ENCODE results near the gene UGT1A7. TPM values are rescaled to one million over a fixed set of nuclear protein-coding genes. Genes with fewer than 3 reads are reported as not detected.
A peak's percentile ranks its signal among the peaks of the same experiment; 100 is the strongest.

UGT1A7 gene
- total RNA-seq, 2 experiments from 2014 or later: not detected

DNA sequence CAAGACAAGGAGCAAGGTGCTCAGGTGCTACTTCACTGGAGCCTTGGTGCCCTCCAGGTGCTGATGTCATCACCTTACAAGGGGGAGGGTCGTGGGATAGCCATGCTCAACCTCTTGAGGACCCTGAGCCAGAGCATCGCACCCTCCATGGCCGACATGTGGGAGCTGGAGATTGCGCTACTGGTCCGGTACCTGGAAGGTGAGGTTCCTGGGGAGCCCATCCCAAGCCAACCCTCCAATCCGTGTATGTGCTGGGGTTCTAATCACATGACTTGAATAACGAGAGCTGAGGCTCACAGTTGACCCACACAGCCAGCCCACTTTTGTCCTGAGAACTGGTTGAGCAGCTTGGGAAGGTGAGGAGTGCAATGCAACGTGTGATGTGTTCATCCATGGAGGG lies 122.3 kb downstream of the UGT1A7 start:
- TF ChIP-seq, protein P1, sequence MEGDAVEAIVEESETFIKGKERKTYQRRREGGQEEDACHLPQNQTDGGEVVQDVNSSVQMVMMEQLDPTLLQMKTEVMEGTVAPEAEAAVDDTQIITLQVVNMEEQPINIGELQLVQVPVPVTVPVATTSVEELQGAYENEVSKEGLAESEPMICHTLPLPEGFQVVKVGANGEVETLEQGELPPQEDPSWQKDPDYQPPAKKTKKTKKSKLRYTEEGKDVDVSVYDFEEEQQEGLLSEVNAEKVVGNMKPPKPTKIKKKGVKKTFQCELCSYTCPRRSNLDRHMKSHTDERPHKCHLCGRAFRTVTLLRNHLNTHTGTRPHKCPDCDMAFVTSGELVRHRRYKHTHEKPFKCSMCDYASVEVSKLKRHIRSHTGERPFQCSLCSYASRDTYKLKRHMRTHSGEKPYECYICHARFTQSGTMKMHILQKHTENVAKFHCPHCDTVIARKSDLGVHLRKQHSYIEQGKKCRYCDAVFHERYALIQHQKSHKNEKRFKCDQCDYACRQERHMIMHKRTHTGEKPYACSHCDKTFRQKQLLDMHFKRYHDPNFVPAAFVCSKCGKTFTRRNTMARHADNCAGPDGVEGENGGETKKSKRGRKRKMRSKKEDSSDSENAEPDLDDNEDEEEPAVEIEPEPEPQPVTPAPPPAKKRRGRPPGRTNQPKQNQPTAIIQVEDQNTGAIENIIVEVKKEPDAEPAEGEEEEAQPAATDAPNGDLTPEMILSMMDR (IDR thresholded peaks at IDR 0.05): no peak
- Mint-ChIP-seq H3K27me3 (peaks cover 15% of the 10 kb centered on the region), H3K4me1 (ENCODE audit: low read depth) (no peaks in the 10 kb centered on the region), H3K27ac (no peak overlapping the region), H3K36me3 (ENCODE audit: low read depth) (no peaks in the 10 kb centered on the region), H3K9me3 (peaks cover 4% of the 10 kb centered on the region), H3K4me3 (no peak overlapping the region)
- Histone ChIP-seq H3K27me3 (ENCODE audit: control insufficient read depth in 1 of 2, insufficient read depth in 2 of 2, low read length in 2 of 2) (peaks cover 3 to 12% of the 10 kb centered on the region in 2 experiments), H3K27ac (ENCODE audit: low read depth in 1 of 2, low read length in 2 of 2) (no peak overlapping the region), H3K4me3 (ENCODE audit: low read length) (no peak overlapping the region), H3K36me3 (ENCODE audit: insufficient read depth, low read length) (no peaks in the 10 kb centered on the region), H3K9me3 (ENCODE audit: control insufficient read depth in 1 of 2, insufficient read depth in 1 of 2, low read length in 2 of 2) (no peaks in the 10 kb centered on the region), H3K4me1 (ENCODE audit: insufficient read depth, low read length) (no peaks in the 10 kb centered on the region)
- ChIA-PET POLR2A (no interaction called here), CTCF (no interaction called here)
- DNase-seq (no peak), ATAC-seq (ENCODE audit: poor library complexity) (no peak)
- intact Hi-C loops (cut with DNase I, micrococcal nuclease): no loop called here

GRCh38 chr2:233807215-233807865 lies 125.6 kb downstream of the UGT1A7 start:
- H3K27ac Mint-ChIP-seq: no peak overlapping the region
- DNase-seq (peak in 1 of 14 experiments; percentile 2), ATAC-seq (ENCODE audit: poor library complexity) (no peak)
- no peak overlapping the region for H3K4me3 Mint-ChIP-seq
- TF ChIP-seq, protein P1 (IDR thresholded peaks at IDR 0.05): no peak
- H3K9me3 ChIP-seq (ENCODE audit: control insufficient read depth in 1 of 2, insufficient read depth in 1 of 2, low read length in 2 of 2): peaks cover 0 to 5% of the 10 kb centered on the region in 2 experiments
- no peak overlapping the region for H3K27ac ChIP-seq (ENCODE audit: low read depth in 1 of 2, low read length in 2 of 2)
- intact Hi-C loops (cut with DNase I, micrococcal nuclease): no loop called here
- no peaks in the 10 kb centered on the region for H3K4me1 Mint-ChIP-seq (ENCODE audit: low read depth)
- no peak overlapping the region for H3K4me3 ChIP-seq (ENCODE audit: low read length)
- POLR2A ChIA-PET: no interaction called here
- H3K9me3 Mint-ChIP-seq: no peaks in the 10 kb centered on the region
- CTCF ChIA-PET: no interaction called here
- H3K4me1 ChIP-seq (ENCODE audit: insufficient read depth, low read length): no peaks in the 10 kb centered on the region
- H3K27me3 ChIP-seq (ENCODE audit: control insufficient read depth in 1 of 2, insufficient read depth in 2 of 2, low read length in 2 of 2): peaks cover 8 to 12% of the 10 kb centered on the region in 2 experiments
- H3K36me3 ChIP-seq (ENCODE audit: insufficient read depth, low read length): no peaks in the 10 kb centered on the region
- H3K27me3 Mint-ChIP-seq: peaks cover 24% of the 10 kb centered on the region
- H3K36me3 Mint-ChIP-seq (ENCODE audit: low read depth): no peaks in the 10 kb centered on the region

DNA sequence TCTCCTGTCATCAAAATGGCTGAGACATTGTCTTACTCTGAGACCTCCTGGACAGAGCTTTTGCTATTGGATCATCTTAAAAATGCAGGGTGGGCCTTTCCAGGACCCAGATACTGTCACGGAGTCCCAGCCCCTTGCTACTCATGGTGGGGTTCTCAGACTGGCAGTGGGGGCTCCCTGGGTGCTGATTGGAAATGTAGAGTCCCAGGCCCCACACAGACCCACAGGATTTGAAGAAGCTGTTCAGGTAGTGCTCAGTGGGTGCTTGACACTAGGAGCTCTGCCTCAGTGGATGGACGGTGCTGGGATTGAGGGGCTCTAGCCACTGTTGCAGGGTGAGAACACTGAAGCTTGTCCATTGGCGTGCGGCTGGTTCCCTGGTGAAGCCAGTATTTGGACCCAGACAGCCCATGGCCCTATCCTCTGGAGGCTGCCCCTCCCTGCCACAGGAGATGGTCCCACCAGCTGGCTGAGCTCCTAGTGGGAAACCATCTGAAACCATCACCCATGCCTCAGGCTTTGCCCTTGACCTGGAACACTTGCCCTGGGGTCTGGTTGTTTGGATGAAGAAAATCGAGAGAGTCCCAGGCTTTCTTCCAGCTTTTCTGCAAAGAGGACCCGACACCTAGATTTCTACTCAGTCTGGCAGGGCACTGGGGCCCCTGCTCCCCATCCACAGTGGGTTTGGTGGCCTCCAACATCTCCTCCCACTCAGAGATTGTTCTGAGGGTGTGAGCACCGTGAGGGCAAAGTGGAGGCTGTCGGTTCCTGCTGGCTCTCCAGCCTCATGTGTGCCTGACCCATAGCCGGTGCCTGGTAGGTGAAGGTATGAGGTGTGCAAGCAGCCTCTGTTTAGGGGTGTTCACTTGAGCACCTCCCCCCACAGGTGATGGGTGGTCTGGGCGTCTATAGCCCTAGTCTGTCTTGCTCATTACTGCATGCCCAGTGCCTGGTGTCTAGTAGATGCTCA lies 126.5 kb downstream of the UGT1A7 start:
- intact Hi-C loops (cut with DNase I, micrococcal nuclease): no loop called here
- H3K36me3 ChIP-seq (ENCODE audit: insufficient read depth, low read length): no peaks in the 10 kb centered on the region
- Mint-ChIP-seq H3K27ac (no peak overlapping the region), H3K9me3 (no peaks in the 10 kb centered on the region), H3K36me3 (ENCODE audit: low read depth) (no peaks in the 10 kb centered on the region), H3K4me1 (ENCODE audit: low read depth) (no peaks in the 10 kb centered on the region), H3K27me3 (peaks cover 20% of the 10 kb centered on the region), H3K4me3 (no peak overlapping the region)
- TF ChIP-seq, protein P1 (IDR thresholded peaks at IDR 0.05): no peak
- no peaks in the 10 kb centered on the region for H3K4me1 ChIP-seq (ENCODE audit: insufficient read depth, low read length)
- H3K27ac ChIP-seq (ENCODE audit: low read depth in 1 of 2, low read length in 2 of 2): no peak overlapping the region
- ChIA-PET CTCF (no interaction called here), POLR2A (no interaction called here)
- H3K9me3 ChIP-seq (ENCODE audit: control insufficient read depth in 1 of 2, insufficient read depth in 1 of 2, low read length in 2 of 2): peaks cover 0 to 5% of the 10 kb centered on the region in 2 experiments
- ATAC-seq (ENCODE audit: poor library complexity) (no peak), DNase-seq (peak in 2 of 14 experiments; percentile 2 to 12)
- peaks cover 8 to 12% of the 10 kb centered on the region in 2 experiments for H3K27me3 ChIP-seq (ENCODE audit: control insufficient read depth in 1 of 2, insufficient read depth in 2 of 2, low read length in 2 of 2)
- no peak overlapping the region for H3K4me3 ChIP-seq (ENCODE audit: low read length)
